Keratinocyte (primary cell): Measurements from ENCODE around the gene UPF1. TPM values are rescaled to one million over a fixed set of nuclear protein-coding genes. Genes with fewer than 3 reads are reported as not detected.

ENCODE experiments used
- DNase-seq: peaks from one replicate; pipeline ENCODE4 v3.0.0-alpha.2; 2011; ENCODE audit warnings: low read depth, missing footprints, low spot score
- FAIRE-seq: peaks from 2 replicates; lab custom pipeline; 2011; peaks lifted over from hg19 to GRCh38; lab: Jason Lieb, UNC
- H2AFZ ChIP-seq: 2 replicates; pipeline ENCODE4 v1.6.0; 2012; ENCODE audit warnings: low read length, control low read depth, inconsistent platforms; ENCODE audit not compliant: control insufficient read depth
- H3K27ac ChIP-seq: 2 replicates; pipeline ENCODE4 v1.5.1; 2011; ENCODE audit warnings: low read length; ENCODE audit not compliant: control insufficient read depth, insufficient read depth
- H3K27me3 ChIP-seq: 3 replicates; pipeline ENCODE4 v1.6.0; 2011; ENCODE audit warnings: low read length; ENCODE audit not compliant: control insufficient read depth, insufficient read depth; ENCODE audit errors: extremely low read depth
- H3K36me3 ChIP-seq, 2 experiments: 2 replicates in 1 of 2; 3 replicates in 1 of 2; pipeline ENCODE4 v1.5.1; 2011; ENCODE audit warnings: low read length in 2 of 2, mild to moderate bottlenecking in 1 of 2; ENCODE audit not compliant: control insufficient read depth in 2 of 2, insufficient read depth in 2 of 2; ENCODE audit errors: extremely low read depth in 1 of 2
- H3K4me1 ChIP-seq: 3 replicates; pipeline ENCODE4 v1.5.1; 2011; ENCODE audit warnings: low read length; ENCODE audit not compliant: control insufficient read depth, insufficient read depth; ENCODE audit errors: extremely low read depth
- H3K4me2 ChIP-seq: 3 replicates; pipeline ENCODE4 v1.6.0; 2011; ENCODE audit warnings: low read depth, low read length; ENCODE audit not compliant: control insufficient read depth, insufficient read depth; ENCODE audit errors: extremely low read depth
- H3K4me3 ChIP-seq, 3 experiments: fragments of 200-600 bp in 1 of 3; sonication (generic) in 1 of 3; 2 replicates in 2 of 3; 3 replicates in 1 of 3; pipeline ENCODE4 v1.5.1; 2011 to 2016; ENCODE audit warnings: low read length in 3 of 3, mild to moderate bottlenecking in 3 of 3, control low read depth in 2 of 3, inconsistent platforms in 1 of 3, low read depth in 1 of 3, mixed read lengths in 1 of 3, mixed run types in 1 of 3, moderate library complexity in 1 of 3; ENCODE audit not compliant: control insufficient read depth in 2 of 3, insufficient read depth in 2 of 3; ENCODE audit errors: extremely low read depth in 1 of 3
- H3K79me2 ChIP-seq: 2 replicates; pipeline ENCODE4 v1.6.0; 2012; ENCODE audit warnings: low read length; ENCODE audit not compliant: control insufficient read depth, insufficient read depth
- H3K9ac ChIP-seq: 3 replicates; pipeline ENCODE4 v1.6.0; 2011; ENCODE audit warnings: low read length; ENCODE audit not compliant: control insufficient read depth, insufficient read depth; ENCODE audit errors: extremely low read depth
- H3K9me1 ChIP-seq: 3 replicates; pipeline ENCODE4 v1.6.0; 2011; ENCODE audit warnings: low read length; ENCODE audit not compliant: control insufficient read depth, insufficient read depth; ENCODE audit errors: extremely low read depth
- H3K9me3 ChIP-seq: 2 replicates; pipeline ENCODE4 v1.5.1; 2012; ENCODE audit warnings: low read depth, low read length; ENCODE audit not compliant: control insufficient read depth
- H4K20me1 ChIP-seq: 3 replicates; pipeline ENCODE4 v1.6.0; 2011; ENCODE audit warnings: low read length; ENCODE audit not compliant: control insufficient read depth, insufficient read depth; ENCODE audit errors: extremely low read depth
- EZH2 ChIP-seq: IDR thresholded peaks from one replicate; pipeline ENCODE4 v1.6.1; 2012; ENCODE audit warnings: inconsistent platforms, mild to moderate bottlenecking, low read length, moderate library complexity
- dilution Hi-C: fragments of 300-500 bp; cut with MboI; formaldehyde crosslinking; loops from one replicate; pipeline ENCODE4 v1.7.0; 2020; ENCODE audit warnings: low sequenced_read_pairs; ENCODE audit not compliant: extremely low pct_ligation_motif_present
- polyA plus RNA-seq, 5 experiments: library from polyadenylated mRNA; depleted of rRNA in 3 of 5; stranded (reverse) in 3 of 5; stranded (forward) in 1 of 5; unstranded in 1 of 5; fragments of >200 nt; gene quantifications; 1 replicate in 1 of 5; 2 replicates in 3 of 5; 3 replicates in 1 of 5; pipeline versions ENCODE4 v1.2.1 to v1.2.3, GENCODE V29; 2011 to 2012; ENCODE audit warnings: missing spikeins in 2 of 5, low read depth in 1 of 5, low replicate concordance in 1 of 5
- TF ChIP-seq, protein P1 (sequence below), 3 experiments: IDR thresholded peaks in 1 of 3; conservative IDR thresholded peaks in 1 of 3; optimal IDR thresholded peaks in 1 of 3; 2 replicates in 2 of 3; 3 replicates in 1 of 3; pipeline versions ENCODE3 to v1.5.1; 2011; ENCODE audit warnings: low read length in 3 of 3, mild to moderate bottlenecking in 3 of 3, moderate library complexity in 2 of 3, control low read depth in 1 of 3, inconsistent platforms in 1 of 3; ENCODE audit not compliant: insufficient read depth in 2 of 3; ENCODE audit errors: extremely low read depth in 1 of 3

Gene UPF1
- polyA plus RNA-seq, 1 donor (not counting 4 experiments of a cell fraction or from before 2014, with no cell fraction given), result 33.7 TPM

DNA sequence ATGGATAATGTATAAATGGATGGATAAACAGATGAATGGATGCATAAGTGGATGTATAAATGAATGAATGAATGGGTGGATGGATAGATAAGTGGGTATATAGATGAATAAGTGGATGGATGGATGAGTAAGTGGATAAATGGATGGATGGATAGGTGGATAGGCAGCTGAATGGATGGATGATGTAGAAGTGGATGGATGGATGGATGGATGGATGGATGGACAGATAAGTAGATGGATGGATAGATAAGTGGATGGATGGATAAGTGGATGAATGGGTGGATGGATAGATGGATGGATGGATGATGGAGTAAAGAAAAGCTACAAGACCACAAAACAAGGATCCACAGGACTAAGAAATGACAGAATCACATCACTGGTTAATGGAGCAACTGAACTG is 31.7 kb upstream of the UPF1 start:
- Histone ChIP-seq H3K4me3 (no peak overlapping the region), H3K4me1 (no peaks in the 10 kb centered on the region), H3K9me1 (no peaks in the 10 kb centered on the region), H3K36me3 (no peaks in the 10 kb centered on the region), H3K4me2 (no peak overlapping the region), H4K20me1 (no peaks in the 10 kb centered on the region), H3K79me2 (no peaks in the 10 kb centered on the region), H3K27ac (no peak overlapping the region), H3K9ac (no peak overlapping the region), H3K9me3 (no peaks in the 10 kb centered on the region), H3K27me3 (peaks cover 29% of the 10 kb centered on the region), H2AFZ (no peak overlapping the region)
- no peak for TF ChIP-seq EZH2
- TF ChIP-seq, protein P1, sequence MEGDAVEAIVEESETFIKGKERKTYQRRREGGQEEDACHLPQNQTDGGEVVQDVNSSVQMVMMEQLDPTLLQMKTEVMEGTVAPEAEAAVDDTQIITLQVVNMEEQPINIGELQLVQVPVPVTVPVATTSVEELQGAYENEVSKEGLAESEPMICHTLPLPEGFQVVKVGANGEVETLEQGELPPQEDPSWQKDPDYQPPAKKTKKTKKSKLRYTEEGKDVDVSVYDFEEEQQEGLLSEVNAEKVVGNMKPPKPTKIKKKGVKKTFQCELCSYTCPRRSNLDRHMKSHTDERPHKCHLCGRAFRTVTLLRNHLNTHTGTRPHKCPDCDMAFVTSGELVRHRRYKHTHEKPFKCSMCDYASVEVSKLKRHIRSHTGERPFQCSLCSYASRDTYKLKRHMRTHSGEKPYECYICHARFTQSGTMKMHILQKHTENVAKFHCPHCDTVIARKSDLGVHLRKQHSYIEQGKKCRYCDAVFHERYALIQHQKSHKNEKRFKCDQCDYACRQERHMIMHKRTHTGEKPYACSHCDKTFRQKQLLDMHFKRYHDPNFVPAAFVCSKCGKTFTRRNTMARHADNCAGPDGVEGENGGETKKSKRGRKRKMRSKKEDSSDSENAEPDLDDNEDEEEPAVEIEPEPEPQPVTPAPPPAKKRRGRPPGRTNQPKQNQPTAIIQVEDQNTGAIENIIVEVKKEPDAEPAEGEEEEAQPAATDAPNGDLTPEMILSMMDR (optimal IDR thresholded peaks at IDR 0.05 in 1 of 3, IDR thresholded peaks at IDR 0.05 in 1 of 3, conservative IDR thresholded peaks at IDR 0.05 in 1 of 3; ENCODE audit: extremely low read depth in 1 of 3, insufficient read depth in 2 of 3, low read length in 3 of 3), result no peak
- DNase-seq (no peak), FAIRE-seq (no peak)
- dilution Hi-C loops, result no loop called here

DNA sequence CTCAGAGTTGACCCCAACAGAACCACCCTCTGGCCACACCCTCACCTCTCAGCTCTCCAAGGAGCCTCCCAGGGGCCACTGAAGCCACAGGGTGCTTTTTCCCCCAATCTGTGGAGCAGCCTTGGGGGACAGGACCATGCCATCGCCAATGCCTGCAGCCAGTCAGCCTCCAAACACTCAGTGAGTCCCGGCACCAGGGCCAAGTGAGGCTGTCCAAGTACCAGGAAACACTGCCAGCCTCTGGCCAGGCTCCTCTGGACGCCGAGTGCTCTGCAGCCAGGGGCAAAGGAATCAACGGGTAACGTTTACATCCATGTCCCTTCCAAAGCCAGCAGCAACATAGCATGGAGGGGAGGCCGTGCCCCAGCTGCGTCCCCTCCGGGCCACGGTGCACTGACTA is 31.1 kb upstream of the UPF1 start:
- Histone ChIP-seq H3K79me2 (no peaks in the 10 kb centered on the region), H3K9me3 (no peaks in the 10 kb centered on the region), H3K36me3 (no peaks in the 10 kb centered on the region), H3K27me3 (peaks cover 29% of the 10 kb centered on the region), H2AFZ (no peak overlapping the region), H3K27ac (no peak overlapping the region), H3K9me1 (no peaks in the 10 kb centered on the region), H3K4me2 (no peak overlapping the region), H3K9ac (no peak overlapping the region), H3K4me3 (no peak overlapping the region), H4K20me1 (no peaks in the 10 kb centered on the region), H3K4me1 (no peaks in the 10 kb centered on the region)
- dilution Hi-C loops, result no loop called here
- no peak for FAIRE-seq
- no peak for TF ChIP-seq EZH2
- TF ChIP-seq, protein P1 (optimal IDR thresholded peaks at IDR 0.05 in 1 of 3, IDR thresholded peaks at IDR 0.05 in 1 of 3, conservative IDR thresholded peaks at IDR 0.05 in 1 of 3; ENCODE audit: extremely low read depth in 1 of 3, insufficient read depth in 2 of 3, low read length in 3 of 3), result no peak
- no peak for DNase-seq
